ENCODE measurements around the gene CLEC2A.

Gene CLEC2A

GRCh38 chr12:9933958-9934357 lies 1.8 kb upstream of the CLEC2A start:
- no peak for DNase-seq

- DNase-seq: no peak
Observed at GRCh38 chr12:9931245-9931644, 925 bp downstream of the CLEC2A start.

DNA sequence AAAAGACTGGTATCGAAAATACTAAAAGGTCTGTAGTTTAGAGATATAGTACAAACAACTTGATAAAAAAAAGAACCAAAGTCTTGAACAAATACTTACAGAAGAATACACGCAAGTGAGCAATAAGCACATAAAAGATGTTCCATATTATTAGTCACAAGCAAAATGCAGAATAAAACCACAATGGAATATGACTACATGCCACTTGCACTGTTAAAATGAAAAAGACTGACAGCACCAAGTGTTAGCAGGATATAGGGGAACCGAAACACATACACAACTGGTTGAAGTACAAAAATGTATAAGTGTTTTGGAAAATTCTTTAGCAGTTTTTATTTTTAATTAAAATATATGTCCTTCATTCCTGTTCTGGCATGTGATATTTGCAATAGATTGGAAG lies 3.6 kb downstream of the CLEC2A start:
- no peak for DNase-seq

DNA sequence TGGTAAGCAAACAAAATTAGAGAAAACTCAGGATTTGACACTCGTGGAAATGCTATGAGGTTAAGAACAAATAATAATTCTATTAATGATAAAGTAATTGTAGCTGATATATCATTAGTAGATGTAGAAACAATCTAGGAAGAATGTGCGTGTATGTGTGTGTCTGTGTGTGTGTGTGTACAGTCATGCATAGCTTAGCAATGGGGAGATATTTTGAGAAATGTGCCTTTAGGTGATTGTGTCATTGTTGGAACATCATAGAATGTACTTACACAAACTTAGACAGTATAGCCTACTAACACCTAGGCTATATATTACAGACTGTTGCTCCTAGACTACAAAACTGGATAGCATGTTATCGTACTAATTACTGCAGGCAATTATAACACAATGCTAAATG lies 5.3 kb downstream of the CLEC2A start:
- DNase-seq: no peak

- DNase-seq: peak; percentile 86
Observed at GRCh38 chr12:9925705-9926393, 6.3 kb downstream of the CLEC2A start.

DNA sequence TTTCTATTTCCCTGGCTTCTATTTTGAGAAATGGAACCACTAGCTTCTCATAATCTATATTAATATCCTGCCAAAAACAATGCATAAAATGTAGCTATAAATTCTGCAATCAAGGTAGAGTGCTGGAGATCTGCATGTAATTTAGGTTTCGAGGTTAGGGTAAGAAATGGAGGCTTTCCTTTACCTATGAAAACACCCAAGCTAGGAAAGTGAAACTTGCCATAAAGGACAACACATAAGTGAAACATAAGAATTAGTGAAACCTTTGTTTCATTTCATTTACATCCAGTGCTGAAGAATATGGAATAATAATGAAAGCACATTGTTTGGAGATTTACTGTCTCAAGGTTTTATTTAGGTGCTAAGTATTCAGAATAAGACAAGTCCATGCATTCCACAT lies 9.7 kb downstream of the CLEC2A start:
- no peak for DNase-seq

- peak; percentile 23 for DNase-seq
Observed at GRCh38 chr12:9920451-9920850, 11.7 kb downstream of the CLEC2A start.

DNA sequence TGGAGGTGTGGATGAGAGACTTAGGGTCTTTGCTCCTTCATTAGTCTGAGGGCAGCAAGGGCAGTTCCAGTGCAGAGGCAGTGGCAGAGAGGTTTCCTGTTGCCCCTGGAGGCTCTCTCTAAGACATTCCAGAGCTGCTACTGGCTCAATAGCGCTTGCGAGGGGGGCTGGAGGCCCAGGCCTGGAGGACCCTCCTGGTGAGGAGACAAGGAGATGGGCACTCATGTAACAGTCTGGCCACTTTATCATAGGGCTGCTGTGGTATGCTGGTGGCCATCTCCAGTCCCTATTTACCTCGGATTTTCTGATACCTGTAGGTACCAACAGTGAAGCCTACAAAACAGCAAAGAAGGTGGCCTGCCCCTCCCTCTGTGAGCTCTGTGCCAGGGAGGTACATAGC lies 12.7 kb downstream of the CLEC2A start:
- no peak for DNase-seq

DNA sequence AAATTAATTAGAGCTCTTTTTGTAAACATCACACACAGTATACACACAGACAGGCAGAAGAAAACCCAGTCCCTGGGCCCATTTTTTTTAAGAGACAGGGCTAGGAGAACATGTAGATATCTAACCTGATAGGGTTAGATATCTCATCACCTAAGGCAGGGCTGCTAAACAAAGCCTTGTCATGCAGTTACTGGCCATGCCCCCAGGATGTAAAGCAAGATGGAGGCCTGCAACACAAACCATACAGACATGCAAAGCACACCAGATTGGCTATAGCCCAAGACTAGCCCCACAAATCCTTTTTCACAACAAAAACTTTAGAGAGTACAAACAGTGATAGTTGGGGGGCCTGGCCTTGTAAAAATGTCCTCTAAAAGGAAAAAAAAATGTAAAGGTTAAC lies 20.5 kb downstream of the CLEC2A start:
- DNase-seq: no peak

GRCh38 chr12:9910716-9911421 lies 21.3 kb downstream of the CLEC2A start:
- peak; percentile 65 for DNase-seq

- no peak for DNase-seq
Observed at GRCh38 chr12:9909724-9910123, 22.4 kb downstream of the CLEC2A start.

DNA sequence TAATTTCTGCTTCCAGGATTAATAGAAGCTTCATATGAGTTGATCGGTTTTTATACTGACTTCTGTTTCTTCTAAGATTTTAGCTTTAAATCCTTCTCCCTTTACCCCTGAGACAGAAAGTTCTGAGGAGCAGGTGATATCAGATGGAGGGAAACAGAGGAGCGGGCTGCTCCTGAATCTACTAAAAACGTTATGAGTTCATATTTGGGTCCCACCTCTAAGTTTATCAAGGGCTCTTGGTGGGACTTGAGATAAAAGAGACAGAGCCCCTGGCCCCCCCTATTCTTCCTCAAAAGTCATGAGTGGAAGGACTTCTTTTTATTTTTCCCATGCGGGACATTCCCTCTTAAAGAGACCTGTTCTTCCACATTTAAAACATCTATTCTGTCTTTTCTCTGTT lies 23.8 kb downstream of the CLEC2A start:
- no peak for DNase-seq

DNA sequence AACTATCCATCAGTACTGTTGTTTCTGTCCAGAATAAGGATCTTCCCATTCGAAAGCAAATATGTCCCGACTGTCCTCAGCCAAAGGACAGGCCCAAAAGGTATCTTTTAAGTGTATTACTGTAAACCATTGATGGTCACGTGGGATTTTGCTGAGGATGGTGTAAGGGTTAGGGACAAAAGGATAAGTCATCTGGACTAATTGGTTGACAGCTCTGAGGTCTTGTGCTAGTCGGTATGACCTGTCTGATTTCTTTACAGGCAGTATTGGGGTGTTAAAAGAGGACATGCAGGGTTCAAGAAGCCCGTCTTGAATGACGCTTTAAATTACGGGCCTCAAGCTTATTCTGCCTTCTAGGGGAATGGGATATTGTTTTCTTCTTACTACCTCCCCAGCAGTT lies 24.4 kb downstream of the CLEC2A start:
- DNase-seq: no peak

- no peak for DNase-seq
Observed at GRCh38 chr12:9906873-9907272, 25.3 kb downstream of the CLEC2A start.

DNA sequence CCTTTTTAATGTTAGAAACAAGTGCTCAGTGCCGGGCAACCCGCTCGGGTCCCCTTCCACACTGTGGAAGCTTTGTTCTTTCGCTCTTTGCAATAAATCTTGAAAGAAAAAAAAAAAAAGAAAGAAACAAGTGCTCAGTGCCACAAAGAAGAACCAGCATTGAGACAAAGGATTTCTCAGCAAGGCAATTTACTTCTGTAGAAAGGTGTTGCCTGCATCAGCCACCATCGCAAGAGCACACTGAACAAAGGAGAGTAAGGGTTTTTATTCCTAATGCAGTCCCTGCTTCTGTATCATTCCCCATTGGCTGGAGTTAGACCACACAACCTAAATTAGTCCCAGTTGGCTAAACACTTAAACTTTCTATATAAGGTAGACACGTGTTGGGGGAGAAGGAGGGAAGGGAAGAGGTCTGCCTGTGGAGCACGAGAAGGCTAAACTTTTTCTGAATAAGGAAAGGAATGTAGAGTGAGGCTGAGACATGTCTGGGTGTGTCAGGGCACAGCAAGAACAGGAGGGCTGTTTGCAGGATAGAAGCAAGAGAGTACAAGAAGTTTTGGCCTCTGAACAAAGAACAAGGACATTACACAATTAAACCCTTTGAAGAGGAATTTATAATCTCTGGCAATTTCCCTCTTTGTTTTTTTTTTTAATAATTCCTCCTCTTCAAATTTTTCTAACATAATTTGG lies 29.5 kb downstream of the CLEC2A start:
- DNase-seq: peak; percentile 45

DNA sequence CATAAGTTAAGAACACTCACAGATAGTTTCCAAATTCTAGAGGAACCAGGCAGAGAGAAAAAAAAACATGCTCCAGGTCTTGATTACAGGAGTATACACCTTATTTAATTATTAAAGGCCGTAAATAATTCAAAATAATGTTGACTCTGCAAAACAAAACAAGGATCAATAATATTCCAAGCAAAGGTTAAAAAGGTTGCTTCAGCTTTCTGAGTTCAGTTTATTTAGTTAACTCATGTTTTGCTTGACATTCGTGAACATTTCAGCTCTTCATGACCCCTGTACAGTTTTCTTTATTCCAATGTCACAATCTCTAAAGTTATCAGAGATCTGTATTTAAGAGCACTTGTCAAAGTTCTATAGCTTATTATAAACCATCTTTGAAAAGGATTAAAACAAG lies 31.2 kb downstream of the CLEC2A start:
- no peak for DNase-seq

DNA sequence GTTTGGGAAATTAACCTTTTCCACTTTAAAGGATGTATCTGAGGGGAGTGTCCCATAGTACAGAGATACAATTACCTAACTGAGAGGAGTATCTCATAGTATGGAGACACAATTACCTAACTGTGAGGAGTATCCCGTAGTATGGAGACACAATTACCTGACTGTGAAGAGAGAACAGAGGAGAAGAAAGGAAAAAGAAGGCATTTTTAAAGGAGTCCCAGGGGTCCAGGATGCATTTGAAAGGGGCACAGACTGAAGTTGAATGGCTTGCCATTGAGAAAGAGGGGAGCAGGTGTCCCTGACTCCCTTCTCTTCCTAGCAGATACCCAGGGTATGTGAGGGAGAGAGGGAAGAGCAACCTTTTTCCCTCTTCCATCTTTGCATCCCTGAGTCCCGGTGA lies 33.0 kb downstream of the CLEC2A start:
- DNase-seq: no peak

GRCh38 chr12:9897535-9897934 lies 34.6 kb downstream of the CLEC2A start:
- no peak for DNase-seq

GRCh38 chr12:9895215-9895971 lies 36.8 kb downstream of the CLEC2A start:
- no peak for DNase-seq

DNA sequence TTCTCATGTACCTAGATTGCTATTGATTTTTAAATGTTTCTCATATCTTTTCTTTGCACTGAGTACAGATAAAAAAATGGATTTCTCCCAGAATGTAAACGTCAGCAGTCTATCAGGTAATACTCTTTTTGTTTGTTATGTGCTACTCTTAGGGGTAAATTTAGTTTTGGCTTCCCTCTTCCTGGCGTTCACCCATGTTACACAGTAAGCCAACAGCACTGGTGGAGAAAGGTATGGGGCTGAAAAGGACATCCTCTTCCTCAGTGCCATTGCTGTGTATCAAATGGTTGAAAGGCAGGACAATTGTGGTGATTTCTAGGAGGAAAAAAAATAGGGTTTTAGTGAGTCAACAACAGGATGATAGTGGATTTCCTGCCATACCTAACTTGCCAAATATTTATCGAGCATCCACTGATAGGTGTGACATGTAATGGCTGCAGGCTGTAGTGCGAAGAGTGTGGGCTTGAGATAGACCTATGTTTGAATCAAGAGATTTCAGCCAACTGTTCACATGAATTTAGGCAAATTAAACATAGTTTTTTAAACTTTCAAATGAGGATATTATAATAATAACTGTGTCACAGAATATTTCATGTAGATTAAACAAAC lies 43.4 kb downstream of the CLEC2A start:
- peak; percentile 46 for DNase-seq

DNA sequence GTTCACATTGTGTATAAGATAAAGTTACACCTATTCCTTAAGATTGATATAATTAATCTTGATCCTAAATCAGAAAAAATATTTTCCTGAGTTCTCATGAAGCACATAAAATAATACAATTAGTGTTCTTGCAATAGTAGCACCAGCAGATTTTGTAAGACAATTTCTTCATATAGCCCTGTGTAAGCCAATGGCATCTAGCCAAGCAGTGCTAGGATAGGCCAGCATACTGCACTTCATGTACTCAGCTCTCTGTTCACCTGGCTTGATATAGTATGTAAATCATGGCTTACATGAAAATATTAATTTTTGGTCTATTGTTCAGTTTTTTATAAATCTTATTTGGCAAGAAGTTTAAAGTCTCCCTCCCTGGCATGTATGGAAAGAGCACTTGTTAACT lies 49.0 kb downstream of the CLEC2A start:
- DNase-seq: peak; percentile 25

GRCh38 chr12:9881988-9882387 lies 50.2 kb downstream of the CLEC2A start:
- no peak for DNase-seq

GRCh38 chr12:9881246-9881645 lies 50.9 kb downstream of the CLEC2A start, which contains the start of gene KLRF2:
Gene KLRF2 (plus strand): TSS chr12:9881489. CDS start chr12:9881596, 107 bp downstream.
- no peak for DNase-seq
